NB4 (cell line): ENCODE results near the gene ANXA6.

Source experiments
- MYC ChIP-seq: IDR thresholded peaks from 2 replicates; pipeline ENCODE4 v1.6.1; 2011; ENCODE audit warnings: low read depth, low read length
- POLR2A ChIP-seq: IDR thresholded peaks from 2 replicates; pipeline ENCODE4 v1.6.1; 2011; ENCODE audit warnings: mild to moderate bottlenecking; ENCODE audit not compliant: insufficient read length; ENCODE audit errors: extremely low read depth
- TF ChIP-seq, protein P1 (sequence below): IDR thresholded peaks from one replicate; pipeline ENCODE4 v1.5.1; 2012; ENCODE audit warnings: low read depth, low read length
- TF ChIP-seq, protein P2 (sequence below): IDR thresholded peaks from 2 replicates; pipeline ENCODE4 v1.6.1; 2011; ENCODE audit warnings: low read depth, low read length

DNA sequence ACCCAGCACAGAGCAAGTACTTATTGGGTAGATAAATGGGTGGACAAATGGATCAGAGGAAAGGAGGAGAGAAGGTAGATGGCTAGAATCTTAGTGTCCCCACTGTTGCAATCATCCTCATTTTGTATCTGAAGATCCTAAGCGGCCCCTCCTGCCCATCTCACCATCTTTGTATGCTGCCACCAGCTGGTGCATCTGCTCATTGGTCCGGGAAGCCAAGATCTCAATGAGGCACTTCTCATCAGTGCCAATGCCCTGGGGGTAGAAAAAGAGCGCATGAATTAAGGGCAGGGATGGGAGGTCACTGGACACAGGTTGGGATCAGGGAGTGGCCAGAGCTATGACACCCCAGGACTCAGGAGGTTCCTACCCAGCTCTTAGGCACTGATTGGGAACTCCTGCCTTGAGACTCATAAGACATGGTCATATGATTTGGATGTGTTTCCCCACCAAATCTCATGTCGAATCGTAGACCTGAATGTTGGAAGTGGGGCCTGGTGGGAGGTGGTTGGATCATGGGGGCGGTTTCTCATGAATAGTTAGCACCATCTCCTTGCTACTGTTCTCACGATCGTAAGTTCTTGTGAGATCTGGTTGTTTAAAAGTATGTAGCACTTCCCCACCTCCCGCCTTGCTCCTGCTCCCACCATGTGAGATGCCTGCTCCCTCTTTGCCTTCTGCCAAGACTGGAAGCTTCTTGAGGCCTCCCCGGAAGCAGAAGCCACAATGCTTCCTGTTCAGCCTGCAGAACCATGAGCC, 20.3 kb downstream of the ANXA6 start:
- TF ChIP-seq, protein P1, sequence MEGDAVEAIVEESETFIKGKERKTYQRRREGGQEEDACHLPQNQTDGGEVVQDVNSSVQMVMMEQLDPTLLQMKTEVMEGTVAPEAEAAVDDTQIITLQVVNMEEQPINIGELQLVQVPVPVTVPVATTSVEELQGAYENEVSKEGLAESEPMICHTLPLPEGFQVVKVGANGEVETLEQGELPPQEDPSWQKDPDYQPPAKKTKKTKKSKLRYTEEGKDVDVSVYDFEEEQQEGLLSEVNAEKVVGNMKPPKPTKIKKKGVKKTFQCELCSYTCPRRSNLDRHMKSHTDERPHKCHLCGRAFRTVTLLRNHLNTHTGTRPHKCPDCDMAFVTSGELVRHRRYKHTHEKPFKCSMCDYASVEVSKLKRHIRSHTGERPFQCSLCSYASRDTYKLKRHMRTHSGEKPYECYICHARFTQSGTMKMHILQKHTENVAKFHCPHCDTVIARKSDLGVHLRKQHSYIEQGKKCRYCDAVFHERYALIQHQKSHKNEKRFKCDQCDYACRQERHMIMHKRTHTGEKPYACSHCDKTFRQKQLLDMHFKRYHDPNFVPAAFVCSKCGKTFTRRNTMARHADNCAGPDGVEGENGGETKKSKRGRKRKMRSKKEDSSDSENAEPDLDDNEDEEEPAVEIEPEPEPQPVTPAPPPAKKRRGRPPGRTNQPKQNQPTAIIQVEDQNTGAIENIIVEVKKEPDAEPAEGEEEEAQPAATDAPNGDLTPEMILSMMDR: no peak
- no peak for TF ChIP-seq MYC
- no peak for TF ChIP-seq POLR2A
- TF ChIP-seq, protein P2, sequence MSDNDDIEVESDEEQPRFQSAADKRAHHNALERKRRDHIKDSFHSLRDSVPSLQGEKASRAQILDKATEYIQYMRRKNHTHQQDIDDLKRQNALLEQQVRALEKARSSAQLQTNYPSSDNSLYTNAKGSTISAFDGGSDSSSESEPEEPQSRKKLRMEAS: no peak
